Measurements from ENCODE around the gene FOXP1.

Gene FOXP1

DNA sequence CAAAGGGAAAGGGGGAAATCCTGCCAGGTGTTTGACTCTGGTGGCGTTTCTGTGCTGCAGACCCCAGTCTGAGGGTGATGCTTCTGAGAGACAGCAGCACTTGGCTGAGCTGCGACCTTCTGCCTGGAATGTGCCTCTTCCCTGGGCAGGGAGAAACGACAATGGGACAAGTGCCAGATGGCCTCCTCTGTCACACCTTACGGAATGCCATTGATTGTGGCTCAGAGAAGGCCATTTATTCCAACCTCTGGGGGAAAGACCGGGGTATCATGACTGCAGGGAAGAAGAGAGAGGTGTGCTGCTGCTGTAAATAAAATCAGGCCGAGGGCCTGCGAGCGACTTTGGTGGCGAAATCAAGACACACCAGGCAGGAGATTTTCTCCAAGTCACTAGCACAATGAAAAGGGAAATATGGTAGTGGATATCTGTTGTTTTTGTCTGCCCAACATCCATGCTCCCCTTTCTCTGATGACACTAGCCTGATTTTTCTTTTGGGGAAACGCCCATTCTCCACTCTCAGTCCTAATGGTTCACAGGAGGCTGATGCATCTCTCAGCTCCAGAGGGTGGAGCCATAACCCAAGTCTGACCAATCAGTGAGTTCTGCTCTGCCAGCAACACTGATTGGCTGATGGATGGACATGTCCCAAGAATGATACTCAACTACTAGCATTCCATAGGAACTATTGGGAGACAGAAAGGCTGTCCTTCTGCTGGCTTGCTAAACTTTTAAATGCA lies 336.1 kb downstream of the FOXP1 start:
- peak; percentile 44 for TF ChIP-seq CTCF (IDR thresholded peaks at IDR 0.05; ENCODE audit: low read depth, low read length)
- TF ChIP-seq EZH2phosphoT487 (IDR thresholded peaks at IDR 0.05; ENCODE audit: low read depth): no peak
- no peaks in the 10 kb centered on the region for H4K20me1 ChIP-seq (ENCODE audit: insufficient read depth, low read length)
- H3K27me3 ChIP-seq (ENCODE audit: low read depth, low read length): peaks cover 20% of the 10 kb centered on the region
- H3K36me3 ChIP-seq (replicated peaks; ENCODE audit: low read depth, low read length): no peaks in the 10 kb centered on the region
- no peak overlapping the region for H3K4me3 ChIP-seq (ENCODE audit: low read length)
- H3K4me1 ChIP-seq (ENCODE audit: low read length): peaks cover 9% of the 10 kb centered on the region
- H3K9ac ChIP-seq (ENCODE audit: low read length): no peak overlapping the region
- H3K9me3 ChIP-seq (ENCODE audit: insufficient read depth, low read length): no peaks in the 10 kb centered on the region
- no peak overlapping the region for H3K4me2 ChIP-seq (ENCODE audit: low read length)
- H2AFZ ChIP-seq (ENCODE audit: low read depth, low read length): no peak overlapping the region
- no peak overlapping the region for H3K27ac ChIP-seq (ENCODE audit: low read length)
- H3K79me2 ChIP-seq (ENCODE audit: low read length): no peaks in the 10 kb centered on the region

GRCh38 chr3:71245971-71246880 lies 337.3 kb downstream of the FOXP1 start:
- no peaks in the 10 kb centered on the region for H3K36me3 ChIP-seq (replicated peaks; ENCODE audit: low read depth, low read length)
- H3K4me1 ChIP-seq (ENCODE audit: low read length): peaks cover 9% of the 10 kb centered on the region
- H4K20me1 ChIP-seq (ENCODE audit: insufficient read depth, low read length): no peaks in the 10 kb centered on the region
- no peak overlapping the region for H3K4me3 ChIP-seq (ENCODE audit: low read length)
- no peak overlapping the region for H2AFZ ChIP-seq (ENCODE audit: low read depth, low read length)
- no peaks in the 10 kb centered on the region for H3K79me2 ChIP-seq (ENCODE audit: low read length)
- no peak overlapping the region for H3K9ac ChIP-seq (ENCODE audit: low read length)
- no peaks in the 10 kb centered on the region for H3K9me3 ChIP-seq (ENCODE audit: insufficient read depth, low read length)
- peaks cover 27% of the 10 kb centered on the region for H3K27me3 ChIP-seq (ENCODE audit: low read depth, low read length)
- no peak overlapping the region for H3K27ac ChIP-seq (ENCODE audit: low read length)
- no peak overlapping the region for H3K4me2 ChIP-seq (ENCODE audit: low read length)
- no peak for TF ChIP-seq CTCF (IDR thresholded peaks at IDR 0.05; ENCODE audit: low read depth, low read length)
- no peak for TF ChIP-seq EZH2phosphoT487 (IDR thresholded peaks at IDR 0.05; ENCODE audit: low read depth)

DNA sequence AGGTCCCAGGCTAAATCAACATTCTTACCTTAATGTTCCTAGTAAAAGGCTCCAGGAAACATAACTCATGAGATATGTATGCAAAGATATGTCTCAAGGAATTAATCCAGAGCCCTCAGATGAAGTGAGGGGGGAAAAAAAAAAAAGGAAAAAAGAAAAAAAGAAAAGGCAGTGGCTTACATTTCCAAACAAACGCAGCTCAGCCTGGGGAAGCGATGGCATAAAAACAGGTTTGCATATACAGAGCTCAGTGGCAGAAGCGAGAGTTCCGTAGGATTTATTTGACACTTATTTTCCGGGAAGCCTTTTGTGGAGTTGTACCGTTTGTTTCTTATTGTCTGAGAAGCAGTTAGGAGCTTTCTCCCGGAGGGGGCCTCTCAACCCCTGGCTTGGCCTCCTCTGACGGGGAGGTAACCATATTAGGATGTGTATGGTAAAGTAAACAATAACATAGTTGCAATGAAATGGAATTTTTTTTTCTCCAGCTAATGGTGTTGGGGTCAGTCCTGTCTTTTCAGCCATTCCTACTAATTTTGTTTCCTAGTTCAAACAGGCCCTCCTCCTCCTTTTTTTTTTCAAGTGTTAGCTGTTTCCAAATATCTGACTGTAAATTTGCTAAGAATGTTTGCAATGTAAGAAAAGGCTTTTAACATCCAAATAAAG lies 338.6 kb downstream of the FOXP1 start:
- Histone ChIP-seq H3K9me3 (ENCODE audit: insufficient read depth, low read length) (no peaks in the 10 kb centered on the region), H3K27ac (ENCODE audit: low read length) (no peak overlapping the region), H4K20me1 (ENCODE audit: insufficient read depth, low read length) (no peaks in the 10 kb centered on the region), H3K4me3 (ENCODE audit: low read length) (no peak overlapping the region), H3K27me3 (ENCODE audit: low read depth, low read length) (peaks cover 27% of the 10 kb centered on the region), H3K4me2 (ENCODE audit: low read length) (peak overlapping the region; percentile 47), H2AFZ (ENCODE audit: low read depth, low read length) (peak overlapping the region; percentile 31; the same call in 1 of the 2 replicates), H3K79me2 (ENCODE audit: low read length) (no peaks in the 10 kb centered on the region), H3K36me3 (replicated peaks; ENCODE audit: low read depth, low read length) (no peaks in the 10 kb centered on the region), H3K4me1 (ENCODE audit: low read length) (peaks cover 9% of the 10 kb centered on the region), H3K9ac (ENCODE audit: low read length) (no peak overlapping the region)
- TF ChIP-seq EZH2phosphoT487 (IDR thresholded peaks at IDR 0.05; ENCODE audit: low read depth) (no peak), CTCF (IDR thresholded peaks at IDR 0.05; ENCODE audit: low read depth, low read length) (no peak)

Measured in OCI-LY3 (cell line).